ENCODE data around the gene FGG. TPM values are rescaled to one million over a fixed set of nuclear protein-coding genes. Genes with fewer than 3 reads are reported as not detected.

Gene FGG
- total and polyA plus RNA-seq, 2 donors (not counting 1 experiment from before 2014, with no cell fraction given), result not detected

DNA sequence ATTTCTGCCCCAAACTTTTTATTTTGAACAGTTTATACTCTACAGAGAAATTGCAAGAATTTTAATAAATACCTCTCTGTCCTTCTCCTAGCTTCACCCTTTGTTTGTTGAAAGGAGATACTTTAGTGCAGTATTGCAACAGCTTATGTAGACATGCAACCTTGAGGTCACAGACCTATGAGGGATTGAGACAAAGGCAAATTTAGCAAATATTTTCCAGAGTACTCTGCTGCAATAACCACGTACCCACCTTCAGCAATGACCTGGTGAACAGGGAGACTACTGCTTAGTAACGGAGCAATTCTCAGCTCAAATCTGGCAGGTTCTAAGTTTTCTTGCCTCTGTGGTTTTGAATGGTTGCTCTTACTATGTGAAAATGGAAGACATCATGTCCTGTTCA is 35.1 kb downstream of the FGG start:
- WGBS (ENCODE audit: insufficient coverage), result no CpG with 5 or more reads among the region's 2 CpGs
- no peak overlapping the region for H3K27ac Mint-ChIP-seq

DNA sequence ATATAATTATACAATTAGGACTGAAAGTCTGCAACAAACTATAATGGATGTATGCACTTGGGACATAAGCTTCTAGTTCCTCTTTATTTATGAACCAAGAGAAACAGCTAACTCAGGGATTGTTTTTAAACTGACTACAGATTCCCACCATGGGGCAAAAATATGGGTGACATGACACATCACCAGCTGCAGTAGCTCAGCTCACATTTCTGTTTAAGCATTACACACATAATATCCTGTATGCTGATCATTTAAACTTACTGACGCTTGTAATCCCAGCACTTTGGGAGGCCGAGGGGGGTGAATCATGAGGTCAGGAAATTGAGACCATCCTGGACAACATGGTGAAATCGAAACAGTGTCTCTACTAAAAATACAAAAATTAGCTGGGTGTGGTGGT is 38.1 kb downstream of the FGG start:
- no peak overlapping the region for H3K27ac ChIP-seq (ENCODE audit: low read length in 2 of 2)
- no peaks in the 10 kb centered on the region for H4K20me1 ChIP-seq (ENCODE audit: control insufficient read depth, insufficient read depth, low read length, poor library complexity, severe bottlenecking)
- no peak for TF ChIP-seq EZH2 (IDR thresholded peaks at IDR 0.05; ENCODE audit: borderline replicate concordance, insufficient read depth, low read depth, low read length, poor library complexity, severe bottlenecking)
- TF ChIP-seq, protein P1, sequence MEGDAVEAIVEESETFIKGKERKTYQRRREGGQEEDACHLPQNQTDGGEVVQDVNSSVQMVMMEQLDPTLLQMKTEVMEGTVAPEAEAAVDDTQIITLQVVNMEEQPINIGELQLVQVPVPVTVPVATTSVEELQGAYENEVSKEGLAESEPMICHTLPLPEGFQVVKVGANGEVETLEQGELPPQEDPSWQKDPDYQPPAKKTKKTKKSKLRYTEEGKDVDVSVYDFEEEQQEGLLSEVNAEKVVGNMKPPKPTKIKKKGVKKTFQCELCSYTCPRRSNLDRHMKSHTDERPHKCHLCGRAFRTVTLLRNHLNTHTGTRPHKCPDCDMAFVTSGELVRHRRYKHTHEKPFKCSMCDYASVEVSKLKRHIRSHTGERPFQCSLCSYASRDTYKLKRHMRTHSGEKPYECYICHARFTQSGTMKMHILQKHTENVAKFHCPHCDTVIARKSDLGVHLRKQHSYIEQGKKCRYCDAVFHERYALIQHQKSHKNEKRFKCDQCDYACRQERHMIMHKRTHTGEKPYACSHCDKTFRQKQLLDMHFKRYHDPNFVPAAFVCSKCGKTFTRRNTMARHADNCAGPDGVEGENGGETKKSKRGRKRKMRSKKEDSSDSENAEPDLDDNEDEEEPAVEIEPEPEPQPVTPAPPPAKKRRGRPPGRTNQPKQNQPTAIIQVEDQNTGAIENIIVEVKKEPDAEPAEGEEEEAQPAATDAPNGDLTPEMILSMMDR (IDR thresholded peaks at IDR 0.05), result no peak
- no peaks in the 10 kb centered on the region for H3K9me3 Mint-ChIP-seq (ENCODE audit: insufficient read depth)
- no peaks in the 10 kb centered on the region for H3K4me1 ChIP-seq (ENCODE audit: control insufficient read depth in 2 of 2, insufficient read depth in 2 of 2, low read length in 2 of 2)
- H3K27ac Mint-ChIP-seq, result no peak overlapping the region
- H2AFZ ChIP-seq (ENCODE audit: insufficient read depth, low read depth, low read length, poor library complexity, severe bottlenecking), result no peak overlapping the region
- H3K4me3 ChIP-seq (ENCODE audit: control extremely low read depth in 1 of 5, extremely low read depth in 1 of 5, insufficient read depth in 1 of 5, low read depth in 2 of 5, low read length in 4 of 5), result no peak overlapping the region
- H3K79me2 ChIP-seq (ENCODE audit: control insufficient read depth, insufficient read depth, low read length), result no peaks in the 10 kb centered on the region
- no CpG with 5 or more reads among the region's 3 CpGs for WGBS (ENCODE audit: insufficient coverage)
- intact Hi-C loops (cut with micrococcal nuclease), result no loop called here
- no peak overlapping the region for H3K4me2 ChIP-seq (replicated peaks; ENCODE audit: low read depth, low read length, poor library complexity, severe bottlenecking)
- POLR2A ChIA-PET, result no interaction called here
- H3K4me1 Mint-ChIP-seq, result no peaks in the 10 kb centered on the region
- DNase-seq, result no peak
- CTCF ChIA-PET, result no interaction called here
- no peak overlapping the region for H3K4me3 Mint-ChIP-seq
- ATAC-seq (ENCODE audit: low read depth), result no peak
- H3K27me3 Mint-ChIP-seq, result peaks cover 33% of the 10 kb centered on the region
- no peaks in the 10 kb centered on the region for H3K36me3 ChIP-seq (replicated peaks in 1 of 2; ENCODE audit: control extremely low read depth in 1 of 2, control insufficient read depth in 1 of 2, extremely low read depth in 1 of 2, insufficient read depth in 2 of 2, low read length in 1 of 2)
- no peak overlapping the region for H3K9ac ChIP-seq (ENCODE audit: low read length)
- H3K9me3 ChIP-seq (ENCODE audit: control extremely low read depth in 1 of 3, control insufficient read depth in 2 of 3, insufficient read depth in 1 of 3, low read length in 2 of 3), result no peaks in the 10 kb centered on the region
- no peaks in the 10 kb centered on the region for H3K27me3 ChIP-seq (replicated peaks in 1 of 4; ENCODE audit: control extremely low read depth in 1 of 4, control insufficient read depth in 3 of 4, insufficient read depth in 4 of 4, low read length in 3 of 4)

More for the DNA sequence above, 35.1 kb downstream of the FGG start:
- no peaks in the 10 kb centered on the region for H3K9me3 Mint-ChIP-seq (ENCODE audit: insufficient read depth)
- DNase-seq (no peak), ATAC-seq (ENCODE audit: low read depth) (no peak)
- TF ChIP-seq EZH2 (IDR thresholded peaks at IDR 0.05; ENCODE audit: borderline replicate concordance, insufficient read depth, low read depth, low read length, poor library complexity, severe bottlenecking), result no peak
- TF ChIP-seq, protein P1 (IDR thresholded peaks at IDR 0.05), result no peak
- peaks cover 26% of the 10 kb centered on the region for H3K27me3 Mint-ChIP-seq
- Histone ChIP-seq H3K79me2 (ENCODE audit: control insufficient read depth, insufficient read depth, low read length) (no peaks in the 10 kb centered on the region), H3K9me3 (ENCODE audit: control extremely low read depth in 1 of 3, control insufficient read depth in 2 of 3, insufficient read depth in 1 of 3, low read length in 2 of 3) (peaks cover 0 to 1% (median 0%) of the 10 kb centered on the region in 3 donors), H3K9ac (ENCODE audit: low read length) (no peak overlapping the region), H3K27ac (ENCODE audit: low read length in 2 of 2) (no peak overlapping the region), H3K4me1 (ENCODE audit: control insufficient read depth in 2 of 2, insufficient read depth in 2 of 2, low read length in 2 of 2) (no peaks in the 10 kb centered on the region), H3K27me3 (replicated peaks in 1 of 4; ENCODE audit: control extremely low read depth in 1 of 4, control insufficient read depth in 3 of 4, insufficient read depth in 4 of 4, low read length in 3 of 4) (no peaks in the 10 kb centered on the region), H4K20me1 (ENCODE audit: control insufficient read depth, insufficient read depth, low read length, poor library complexity, severe bottlenecking) (no peaks in the 10 kb centered on the region), H3K4me2 (replicated peaks; ENCODE audit: low read depth, low read length, poor library complexity, severe bottlenecking) (no peak overlapping the region), H3K36me3 (replicated peaks in 1 of 2; ENCODE audit: control extremely low read depth in 1 of 2, control insufficient read depth in 1 of 2, extremely low read depth in 1 of 2, insufficient read depth in 2 of 2, low read length in 1 of 2) (no peaks in the 10 kb centered on the region), H2AFZ (ENCODE audit: insufficient read depth, low read depth, low read length, poor library complexity, severe bottlenecking) (no peak overlapping the region), H3K4me3 (ENCODE audit: control extremely low read depth in 1 of 5, extremely low read depth in 1 of 5, insufficient read depth in 1 of 5, low read depth in 2 of 5, low read length in 4 of 5) (no peak overlapping the region)
- H3K4me3 Mint-ChIP-seq, result no peak overlapping the region
- intact Hi-C loops (cut with micrococcal nuclease), result no loop called here
- no peaks in the 10 kb centered on the region for H3K4me1 Mint-ChIP-seq
- POLR2A ChIA-PET, result no interaction called here
- CTCF ChIA-PET, result interaction anchor here (0.9 to 1.2 kb wide), 2 partner anchors 19 to 46 kb away, joined by 4 to 5 read pairs; no protein-coding TSS in a partner anchor

Data from B cell (primary cell).